Activated CD4-positive, alpha-beta memory T cell treated with anti-CD3 and anti-CD28 coated beads for 36 hours (primary cell): ENCODE results near the gene ELOVL5. TPM values are rescaled to one million over a fixed set of nuclear protein-coding genes. Genes with fewer than 3 reads are reported as not detected.

Experiments
- CTCF ChIA-PET: fragments of 350-600 bp; sonication (Branson Sonifier 250); formaldehyde crosslinking; loops from one replicate; lab custom pipeline; 2021; ENCODE audit warnings: antibody characterized with exemption, inconsistent platforms; lab: Charles Lee
- POLR2A ChIA-PET: fragments of 350-600 bp; sonication (Branson Sonifier 250); formaldehyde crosslinking; loops from one replicate; lab custom pipeline; 2021; ENCODE audit warnings: antibody characterized with exemption; lab: Charles Lee
- DNase-seq: peaks from one replicate; pipeline ENCODE4 v3.0.0-alpha.2; 2020
- H3K27ac Mint-ChIP-seq: one replicate; pipeline ENCODE4 v1.8.0; 2021; ENCODE audit warnings: mixed read lengths
- H3K27me3 Mint-ChIP-seq: one replicate; pipeline ENCODE4 v1.8.0; 2021; ENCODE audit warnings: mixed read lengths
- H3K36me3 Mint-ChIP-seq: one replicate; pipeline ENCODE4 v1.8.0; 2021; ENCODE audit warnings: mixed read lengths
- H3K4me1 Mint-ChIP-seq: one replicate; pipeline ENCODE4 v1.8.0; 2021; ENCODE audit warnings: low read depth, mixed read lengths
- H3K4me3 Mint-ChIP-seq: one replicate; pipeline ENCODE4 v1.8.0; 2021; ENCODE audit warnings: mild to moderate bottlenecking, mixed read lengths
- H3K9me3 Mint-ChIP-seq: one replicate; pipeline ENCODE4 v1.8.0; 2021; ENCODE audit warnings: mixed read lengths
- intact Hi-C: fragments of 100-400 bp; cut with micrococcal nuclease; formaldehyde crosslinking; loops from one replicate; pipeline ENCODE4 v1.15.1; 2023
- total RNA-seq, 2 experiments: library from RNA; stranded (reverse); gene quantifications; one replicate each; pipeline ENCODE4 v1.2.3, GENCODE V29; 2021

The ELOVL5 gene
- total RNA-seq, 2 experiments from 2014 or later = 112 to 121 TPM

DNA sequence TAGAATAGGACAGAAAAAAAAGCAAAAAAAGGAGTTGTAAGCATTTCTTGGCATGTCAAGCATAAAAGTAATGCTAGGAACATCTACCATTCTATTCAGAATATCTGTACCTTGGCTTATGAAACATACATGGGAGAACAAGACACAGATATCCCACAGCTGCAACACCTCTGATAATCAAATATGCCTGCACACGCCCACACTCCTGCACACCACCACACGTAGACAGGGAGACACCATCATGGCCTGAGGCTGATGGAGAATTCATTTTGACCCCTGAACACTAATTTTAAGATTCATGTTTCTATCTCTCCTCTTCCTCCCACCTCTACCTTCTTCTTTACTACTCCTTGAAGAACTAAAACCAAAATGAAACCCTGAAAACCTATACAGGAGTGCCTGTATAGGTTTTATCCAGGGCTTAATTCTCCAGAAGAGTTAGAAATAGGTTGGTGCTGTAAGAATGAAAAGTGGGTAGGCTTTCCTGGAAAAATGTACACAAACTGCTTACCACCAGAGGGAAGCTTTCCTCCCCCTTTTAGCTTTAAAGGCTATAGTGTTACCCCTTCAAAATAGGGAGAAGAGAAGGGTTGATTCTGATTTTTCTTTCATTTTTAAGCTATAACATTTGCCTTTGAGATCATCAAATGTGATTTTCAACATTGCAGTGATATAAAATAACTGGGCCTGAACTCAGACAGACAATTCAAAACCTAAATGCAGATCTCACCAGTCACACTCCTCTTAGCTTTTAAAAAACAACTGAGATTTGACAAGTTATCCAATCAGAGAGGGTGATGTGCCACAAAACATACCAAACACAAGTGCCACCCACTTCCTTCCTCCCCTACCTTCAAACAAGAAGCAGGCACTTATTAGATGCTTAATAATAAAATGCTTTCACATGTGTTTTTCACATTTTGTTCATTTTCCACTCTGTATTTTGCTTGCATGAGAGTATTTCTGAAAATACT is 57.9 kb downstream of the ELOVL5 start:
- peak overlapping the region; percentile 6 for H3K4me3 Mint-ChIP-seq
- CTCF ChIA-PET = interaction anchor here (0.5 to 1.5 kb wide), 9 partner anchors 9 to 958 kb away, joined by 3 to 6 read pairs (median 4); no protein-coding TSS in a partner anchor
- H3K36me3 Mint-ChIP-seq = peaks cover 36% of the 10 kb centered on the region
- DNase-seq = peak; percentile 52
- no peaks in the 10 kb centered on the region for H3K27me3 Mint-ChIP-seq
- H3K9me3 Mint-ChIP-seq = no peaks in the 10 kb centered on the region
- peak overlapping the region; percentile 77 for H3K27ac Mint-ChIP-seq
- intact Hi-C loops = loop anchor here (1.0 to 5.0 kb wide), 6 partner anchors 11 to 119 kb away; no protein-coding TSS in a partner anchor
- H3K4me1 Mint-ChIP-seq = peaks cover 66% of the 10 kb centered on the region
- POLR2A ChIA-PET = interaction anchor here (0.9 to 2.1 kb wide), 3 partner anchors 16 to 300 kb away, joined by 3 to 4 read pairs (median 4); no protein-coding TSS in a partner anchor

DNA sequence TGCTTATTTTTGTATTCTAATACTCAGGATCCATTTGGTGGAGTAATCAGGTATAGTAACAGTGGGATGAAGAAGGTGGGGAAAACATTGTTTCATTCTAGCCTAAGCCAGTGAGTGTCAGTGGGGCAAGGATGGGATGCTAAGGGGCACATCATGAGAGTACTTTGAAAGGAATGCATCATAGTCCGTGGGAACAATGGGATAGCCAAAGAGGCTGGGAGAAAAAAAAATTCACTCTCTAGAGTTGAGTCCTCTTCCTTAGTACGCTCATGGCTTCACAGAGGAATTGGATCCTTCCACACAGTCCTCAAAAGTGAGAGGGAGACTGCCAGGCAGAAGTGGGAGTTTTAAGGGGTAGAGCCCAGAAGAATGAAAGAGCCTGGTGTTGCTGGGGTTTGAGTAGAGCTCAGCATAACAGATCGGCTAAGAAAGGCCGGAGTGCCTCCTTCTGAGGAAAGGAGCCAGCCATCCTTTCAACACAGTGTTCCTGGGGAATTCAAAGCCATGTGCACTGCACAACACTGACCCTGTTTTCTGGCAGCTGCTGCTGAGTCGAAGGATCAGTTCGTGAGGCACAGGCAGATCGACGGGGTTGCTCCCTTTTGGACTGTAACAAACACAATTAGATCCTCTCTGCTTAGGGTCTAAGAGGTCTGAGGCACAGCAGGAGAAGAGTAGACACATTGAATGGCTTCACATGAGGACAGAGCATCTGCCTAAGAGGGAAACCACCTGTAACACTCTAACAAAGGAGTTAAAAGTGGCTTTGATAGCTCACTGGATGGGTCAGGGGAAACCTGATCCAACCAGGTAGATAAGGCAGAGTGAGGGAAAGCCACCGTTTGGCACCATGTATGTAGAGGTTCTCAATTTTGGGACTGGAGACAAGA is 61.2 kb downstream of the ELOVL5 start:
- no peak overlapping the region for H3K4me3 Mint-ChIP-seq
- H3K36me3 Mint-ChIP-seq = peaks cover 36% of the 10 kb centered on the region
- DNase-seq = no peak
- intact Hi-C loops = no loop called here
- no peaks in the 10 kb centered on the region for H3K9me3 Mint-ChIP-seq
- no peaks in the 10 kb centered on the region for H3K27me3 Mint-ChIP-seq
- no peak overlapping the region for H3K27ac Mint-ChIP-seq
- CTCF ChIA-PET = interaction anchor here (0.6 to 1.1 kb wide), 2 partner anchors 15 to 116 kb away, joined by 3 read pairs; no protein-coding TSS in a partner anchor
- H3K4me1 Mint-ChIP-seq = peaks cover 67% of the 10 kb centered on the region
- POLR2A ChIA-PET = no interaction called here

DNA sequence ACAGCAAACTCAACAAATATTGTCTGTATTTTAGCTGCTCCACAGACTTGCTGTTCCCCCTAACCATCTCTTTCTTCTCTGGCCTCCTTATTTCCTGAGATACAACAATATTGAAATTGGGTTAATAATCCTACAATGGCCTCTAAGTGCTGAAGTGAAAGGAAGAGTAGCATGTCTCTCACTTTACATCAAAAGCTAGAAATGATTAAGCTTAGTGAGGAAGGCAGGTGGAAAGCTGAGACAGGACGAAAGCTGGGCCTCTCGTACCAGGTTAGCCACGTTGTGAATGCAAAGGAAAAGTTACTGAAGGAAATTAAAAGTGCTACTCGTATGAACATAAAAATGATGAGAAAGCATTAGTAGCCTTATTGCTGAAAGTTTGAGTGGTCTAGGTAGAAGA is 63.8 kb downstream of the ELOVL5 start:
- Mint-ChIP-seq H3K27ac (peak overlapping the region; percentile 68), H3K9me3 (no peaks in the 10 kb centered on the region), H3K27me3 (no peaks in the 10 kb centered on the region), H3K36me3 (peaks cover 41% of the 10 kb centered on the region), H3K4me3 (peak overlapping the region; percentile 30), H3K4me1 (peaks cover 69% of the 10 kb centered on the region)
- ChIA-PET POLR2A (interaction anchor here (1.0 kb wide), 1 partner anchor 75 kb away, joined by 4 read pairs; no protein-coding TSS in a partner anchor), CTCF (interaction anchor here (0.9 to 2.1 kb wide), 8 partner anchors 9 to 199 kb away, joined by 3 to 11 read pairs (median 3); no protein-coding TSS in a partner anchor)
- DNase-seq = peak; percentile 57
- intact Hi-C loops = loop anchor here (2.0 kb wide), 1 partner anchor 48 kb away; no protein-coding TSS in a partner anchor

DNA sequence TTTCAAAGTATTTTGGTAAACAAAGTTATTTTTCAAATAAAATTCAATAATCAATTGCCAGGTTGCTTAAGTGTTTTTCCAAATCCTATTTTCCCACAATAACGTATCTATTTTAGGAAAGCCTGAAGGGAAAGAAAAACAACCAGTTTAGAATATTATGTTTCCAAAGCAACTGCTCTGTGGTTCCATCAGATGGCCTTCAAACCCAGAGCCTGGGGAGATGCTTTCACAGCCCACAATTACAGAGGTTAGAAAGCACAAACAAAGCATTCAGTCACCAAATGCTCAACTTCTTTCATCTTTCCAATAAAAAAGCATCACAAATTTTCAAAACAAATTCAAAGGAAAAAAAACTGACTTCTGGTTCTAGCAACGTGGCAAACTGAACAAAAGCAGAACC is 66.0 kb downstream of the ELOVL5 start:
- H3K36me3 Mint-ChIP-seq = peaks cover 41% of the 10 kb centered on the region

DNA sequence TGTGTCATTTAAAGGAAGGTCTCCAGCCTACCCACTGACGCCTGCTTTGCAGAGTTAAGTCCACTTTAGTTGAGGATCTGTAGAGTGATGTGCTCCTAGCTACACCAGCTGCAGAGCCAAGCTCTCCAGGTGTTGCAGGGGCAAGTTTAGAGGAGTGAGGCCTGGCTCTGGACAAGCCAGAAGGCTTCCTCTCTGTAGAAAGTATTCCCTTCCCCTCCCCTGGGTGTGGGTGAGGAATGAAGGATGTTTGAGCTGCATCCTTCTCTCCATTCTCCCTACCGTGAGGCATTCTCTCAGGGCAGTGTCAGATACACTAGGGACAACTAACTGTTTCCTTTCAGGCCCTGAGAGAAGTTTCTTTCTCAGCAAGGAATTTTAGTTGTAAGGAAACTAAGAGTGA is 66.5 kb downstream of the ELOVL5 start:
- peaks cover 54% of the 10 kb centered on the region for H3K4me1 Mint-ChIP-seq
- H3K27ac Mint-ChIP-seq = no peak overlapping the region
- no peak for DNase-seq
- POLR2A ChIA-PET = no interaction called here
- peaks cover 43% of the 10 kb centered on the region for H3K36me3 Mint-ChIP-seq
- no peak overlapping the region for H3K4me3 Mint-ChIP-seq
- intact Hi-C loops = no loop called here
- no peaks in the 10 kb centered on the region for H3K9me3 Mint-ChIP-seq
- no peaks in the 10 kb centered on the region for H3K27me3 Mint-ChIP-seq
- CTCF ChIA-PET = interaction anchor here (4.2 kb wide), 1 partner anchor 110 kb away, joined by 19 read pairs; no protein-coding TSS in a partner anchor

More for the DNA sequence above, 66.0 kb downstream of the ELOVL5 start:
- CTCF ChIA-PET = interaction anchor here (4.2 kb wide), 1 partner anchor 111 kb away, joined by 19 read pairs; no protein-coding TSS in a partner anchor
- Mint-ChIP-seq H3K9me3 (no peaks in the 10 kb centered on the region), H3K27me3 (no peaks in the 10 kb centered on the region), H3K27ac (no peak overlapping the region), H3K4me1 (peaks cover 54% of the 10 kb centered on the region), H3K4me3 (no peak overlapping the region)
- POLR2A ChIA-PET = no interaction called here
- intact Hi-C loops = no loop called here
- DNase-seq = no peak

DNA sequence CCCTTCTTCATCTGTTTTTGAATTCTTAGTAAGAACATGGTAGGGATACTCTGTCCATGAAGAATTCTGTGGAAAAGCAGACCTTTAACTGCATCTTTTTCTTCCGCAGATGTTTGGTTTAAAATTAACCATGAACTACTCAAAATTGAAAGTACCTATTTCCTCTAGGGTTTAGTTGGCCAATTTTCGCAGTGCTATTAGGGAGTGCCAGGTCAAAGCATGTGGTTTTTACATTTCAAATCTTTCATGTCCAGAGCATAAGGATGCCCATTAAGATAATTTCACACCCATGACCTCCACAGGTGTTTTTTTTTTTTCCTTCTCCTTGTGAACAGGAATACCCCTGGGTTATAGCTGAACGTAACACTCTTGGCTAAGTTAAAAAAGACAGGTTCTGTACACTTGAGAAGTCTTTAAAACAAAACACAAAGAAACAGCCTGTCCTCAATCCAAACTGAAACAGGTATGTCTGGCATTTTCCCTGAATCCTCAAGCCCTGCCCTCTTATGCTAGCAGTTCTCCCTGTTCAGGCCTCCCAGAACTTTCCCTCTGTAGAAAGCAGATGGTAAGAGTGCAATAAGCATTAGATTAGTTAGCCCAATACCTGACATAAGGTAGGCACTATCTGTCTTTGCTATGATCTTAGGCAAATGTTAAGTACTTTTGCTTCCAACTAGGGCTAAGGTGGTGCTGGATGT is 67.1 kb downstream of the ELOVL5 start:
- Mint-ChIP-seq H3K27ac (no peak overlapping the region), H3K4me1 (peaks cover 54% of the 10 kb centered on the region), H3K36me3 (peaks cover 43% of the 10 kb centered on the region), H3K9me3 (no peaks in the 10 kb centered on the region), H3K27me3 (no peaks in the 10 kb centered on the region), H3K4me3 (no peak overlapping the region)
- ChIA-PET CTCF (interaction anchor here (1.4 to 4.2 kb wide), 2 partner anchors 8 to 110 kb away, joined by 3 to 19 read pairs; no protein-coding TSS in a partner anchor), POLR2A (no interaction called here)
- intact Hi-C loops = no loop called here
- no peak for DNase-seq

DNA sequence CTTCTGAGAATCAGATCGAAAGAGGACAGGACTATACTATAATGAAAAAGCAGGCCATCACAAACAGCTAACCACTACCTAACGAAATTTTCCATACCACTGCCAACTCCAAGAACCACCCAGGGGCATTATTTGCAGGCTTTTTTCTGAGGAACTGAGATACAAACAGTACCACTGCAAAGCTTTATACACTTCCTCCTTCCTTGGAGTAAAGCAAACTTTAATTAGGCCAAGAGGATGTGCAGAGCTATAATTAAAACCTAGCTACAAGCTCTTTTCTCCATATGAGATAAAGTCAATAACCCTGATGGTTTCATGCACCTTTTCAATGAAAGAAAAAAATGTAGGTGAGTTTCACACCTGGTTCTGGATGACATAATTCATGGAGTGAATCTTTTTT is 68.5 kb downstream of the ELOVL5 start:
- Mint-ChIP-seq H3K9me3 (no peaks in the 10 kb centered on the region), H3K27ac (no peak overlapping the region), H3K4me1 (peaks cover 48% of the 10 kb centered on the region), H3K27me3 (no peaks in the 10 kb centered on the region), H3K4me3 (no peak overlapping the region), H3K36me3 (peaks cover 52% of the 10 kb centered on the region)
- CTCF ChIA-PET = interaction anchor here (1.2 to 4.2 kb wide), 3 partner anchors 10 to 131 kb away, joined by 3 to 19 read pairs (median 4); no protein-coding TSS in a partner anchor
- intact Hi-C loops = no loop called here
- POLR2A ChIA-PET = no interaction called here
- DNase-seq = no peak

DNA sequence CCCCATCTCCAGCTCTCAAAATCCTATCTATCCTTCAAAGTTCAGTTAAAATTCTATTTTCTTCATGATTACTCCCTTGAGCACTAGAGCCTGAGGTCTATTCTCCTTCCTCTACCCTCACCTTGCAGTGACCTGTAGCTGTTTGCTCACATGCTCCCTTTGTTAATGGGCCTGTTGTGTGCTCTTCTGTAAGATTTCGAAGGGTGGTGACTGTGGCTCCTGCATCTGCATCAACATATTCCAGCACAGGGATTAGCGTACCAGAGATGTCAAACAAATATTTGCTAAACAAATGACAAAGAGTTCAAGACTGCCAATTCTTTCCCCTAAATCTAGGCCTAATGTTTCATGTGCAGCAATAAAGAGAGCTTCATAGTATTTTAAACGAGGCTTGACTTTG is 69.5 kb downstream of the ELOVL5 start:
- H3K4me1 Mint-ChIP-seq = peaks cover 41% of the 10 kb centered on the region
- POLR2A ChIA-PET = no interaction called here
- intact Hi-C loops = no loop called here

DNA sequence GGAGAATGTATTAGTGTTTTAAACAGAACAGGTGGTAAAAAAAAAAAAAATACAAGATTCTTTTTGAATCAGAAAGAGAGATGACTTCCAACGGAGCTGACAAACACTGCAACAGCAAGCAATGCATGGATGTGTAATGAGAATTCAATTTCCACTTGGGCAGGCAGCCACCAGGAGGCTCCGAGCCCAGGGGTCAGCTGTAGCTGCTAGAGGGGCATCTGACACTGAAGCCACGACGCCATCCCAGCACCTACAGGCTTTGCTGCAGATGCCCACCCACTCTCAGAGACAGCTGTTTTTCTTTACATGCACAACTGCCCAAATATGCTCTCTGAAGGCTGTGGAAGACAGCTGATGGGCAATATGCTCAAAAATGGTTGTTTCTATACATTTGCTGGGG is 75.4 kb downstream of the ELOVL5 start:
- Mint-ChIP-seq H3K27me3 (no peaks in the 10 kb centered on the region), H3K36me3 (peaks cover 63% of the 10 kb centered on the region), H3K4me1 (peaks cover 11% of the 10 kb centered on the region), H3K4me3 (no peak overlapping the region), H3K27ac (no peak overlapping the region), H3K9me3 (no peaks in the 10 kb centered on the region)
- CTCF ChIA-PET = interaction anchor here (0.7 to 1.6 kb wide), 3 partner anchors 50 to 163 kb away, joined by 3 to 4 read pairs (median 3); no protein-coding TSS in a partner anchor
- DNase-seq = no peak
- intact Hi-C loops = no loop called here
- POLR2A ChIA-PET = interaction anchor here (0.8 kb wide), 1 partner anchor 86 kb away, joined by 3 read pairs; no protein-coding TSS in a partner anchor

More for the DNA sequence above, 69.5 kb downstream of the ELOVL5 start:
- H3K27ac Mint-ChIP-seq = no peak overlapping the region
- CTCF ChIA-PET = interaction anchor here (1.2 to 4.2 kb wide), 3 partner anchors 10 to 131 kb away, joined by 4 to 19 read pairs (median 7); no protein-coding TSS in a partner anchor
- no peak for DNase-seq
- no peaks in the 10 kb centered on the region for H3K9me3 Mint-ChIP-seq
- peaks cover 54% of the 10 kb centered on the region for H3K36me3 Mint-ChIP-seq
- no peak overlapping the region for H3K4me3 Mint-ChIP-seq
- no peaks in the 10 kb centered on the region for H3K27me3 Mint-ChIP-seq

DNA sequence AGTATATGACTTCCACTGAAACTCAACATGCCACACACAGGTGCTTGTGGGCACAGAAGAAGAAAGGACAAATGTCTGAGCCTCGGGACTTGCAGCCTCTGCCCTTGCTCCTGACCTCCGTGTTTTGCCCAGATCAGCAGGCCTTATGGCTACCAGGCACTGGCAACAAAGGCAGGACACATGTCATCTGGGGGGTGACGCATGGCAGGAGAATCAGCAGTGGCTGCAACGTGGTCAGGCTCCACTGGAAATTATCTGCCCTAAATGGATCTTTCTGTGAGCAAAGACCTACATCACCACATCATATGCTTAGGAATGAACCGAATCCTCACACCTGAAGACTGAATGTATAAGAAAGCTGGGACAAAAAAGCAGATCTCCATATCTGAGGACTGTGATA is 78.9 kb downstream of the ELOVL5 start:
- Mint-ChIP-seq H3K27me3 (no peaks in the 10 kb centered on the region), H3K27ac (no peak overlapping the region), H3K4me3 (no peak overlapping the region), H3K4me1 (peaks cover 11% of the 10 kb centered on the region), H3K36me3 (peaks cover 62% of the 10 kb centered on the region), H3K9me3 (no peaks in the 10 kb centered on the region)
- intact Hi-C loops = no loop called here
- no peak for DNase-seq
- ChIA-PET POLR2A (no interaction called here), CTCF (no interaction called here)
